Natural killer cell (primary cell): ENCODE results near the gene UBE2Q1. TPM values are rescaled to one million over a fixed set of nuclear protein-coding genes. Genes with fewer than 3 reads are reported as not detected.

Source experiments
- ATAC-seq, 3 donors: fragments of 150-1000 bp in 2 of 3; fragments of 200-7000 bp in 1 of 3; cut with Tn5 transposase; 1 replicate in 1 of 3; 2 replicates in 2 of 3; pipeline ENCODE4 v1.10.0; 2021; ENCODE audit warnings: mild to moderate bottlenecking in 2 of 3, moderate library complexity in 2 of 3
- DNase-seq, 2 donors: peaks; one replicate each; pipeline versions ENCODE4 v3.0.0 to v3.0.0-alpha.2; 2013 to 2021; ENCODE audit warnings: mixed read lengths in 1 of 2
- H3K27ac ChIP-seq: one replicate; pipeline ENCODE4 v1.5.1; 2013; ENCODE audit warnings: mild to moderate bottlenecking, low read length
- H3K27me3 ChIP-seq: one replicate; pipeline ENCODE4 v1.6.1; 2013; ENCODE audit warnings: low read length; ENCODE audit not compliant: control insufficient read depth, insufficient read depth
- H3K36me3 ChIP-seq: one replicate; pipeline ENCODE4 v1.6.1; 2013; ENCODE audit warnings: low read length; ENCODE audit not compliant: control insufficient read depth, insufficient read depth
- H3K4me1 ChIP-seq: one replicate; pipeline ENCODE4 v1.6.1; 2013; ENCODE audit warnings: low read length; ENCODE audit not compliant: control insufficient read depth, insufficient read depth
- H3K4me3 ChIP-seq: one replicate; pipeline ENCODE4 v1.5.1; 2013; ENCODE audit warnings: low read length
- H3K9me3 ChIP-seq: one replicate; pipeline ENCODE4 v1.6.1; 2013; ENCODE audit warnings: low read length; ENCODE audit not compliant: control insufficient read depth, insufficient read depth
- H3K27ac Mint-ChIP-seq, 2 donors: one replicate each; pipeline ENCODE4 v1.8.0; 2022; ENCODE audit warnings: mild to moderate bottlenecking in 2 of 2, mixed read lengths in 2 of 2, moderate library complexity in 1 of 2
- H3K27me3 Mint-ChIP-seq, 2 donors: one replicate each; pipeline ENCODE4 v1.8.0; 2022; ENCODE audit warnings: low read depth in 2 of 2, mixed read lengths in 2 of 2
- H3K36me3 Mint-ChIP-seq: one replicate; pipeline ENCODE4 v1.8.0; 2022; ENCODE audit warnings: mixed read lengths
- H3K4me1 Mint-ChIP-seq, 2 donors: one replicate each; pipeline ENCODE4 v1.8.0; 2022; ENCODE audit warnings: mixed read lengths in 2 of 2
- H3K4me3 Mint-ChIP-seq: one replicate; pipeline ENCODE4 v1.8.0; 2022; ENCODE audit warnings: mild to moderate bottlenecking, moderate library complexity, mixed read lengths
- H3K9me3 Mint-ChIP-seq, 2 donors: one replicate each; pipeline ENCODE4 v1.8.0; 2022; ENCODE audit warnings: mixed read lengths in 2 of 2
- WGBS: methylation state at CpG from one replicate; pipeline ENCODE4 v1.1.7; 2013; ENCODE audit warnings: missing lambda C conversion rate; ENCODE audit not compliant: insufficient coverage; 5-methylcytosine and 5-hydroxymethylcytosine counted together
- intact Hi-C: fragments of 100-400 bp; cut with micrococcal nuclease; formaldehyde crosslinking; loops from one replicate; pipeline ENCODE4 v1.14.2; 2022
- total RNA-seq, 4 donors: library from RNA; stranded (reverse); fragments of 120-200 nt in 1 of 4; gene quantifications; one replicate each; pipeline versions ENCODE4 v1.2.3 to v1.2.4, GENCODE V29; 2013 to 2022
- TF ChIP-seq, protein P1 (sequence below): fragments of 200-600 bp; IDR thresholded peaks from one replicate; pipeline ENCODE4 v1.8.0; 2022; ENCODE audit warnings: antibody characterized with exemption

The UBE2Q1 gene
- total RNA-seq, 3 donors from 2014 or later (not counting 1 experiment from before 2014, with no cell fraction given) = 100 to 137 (median 112) TPM

DNA sequence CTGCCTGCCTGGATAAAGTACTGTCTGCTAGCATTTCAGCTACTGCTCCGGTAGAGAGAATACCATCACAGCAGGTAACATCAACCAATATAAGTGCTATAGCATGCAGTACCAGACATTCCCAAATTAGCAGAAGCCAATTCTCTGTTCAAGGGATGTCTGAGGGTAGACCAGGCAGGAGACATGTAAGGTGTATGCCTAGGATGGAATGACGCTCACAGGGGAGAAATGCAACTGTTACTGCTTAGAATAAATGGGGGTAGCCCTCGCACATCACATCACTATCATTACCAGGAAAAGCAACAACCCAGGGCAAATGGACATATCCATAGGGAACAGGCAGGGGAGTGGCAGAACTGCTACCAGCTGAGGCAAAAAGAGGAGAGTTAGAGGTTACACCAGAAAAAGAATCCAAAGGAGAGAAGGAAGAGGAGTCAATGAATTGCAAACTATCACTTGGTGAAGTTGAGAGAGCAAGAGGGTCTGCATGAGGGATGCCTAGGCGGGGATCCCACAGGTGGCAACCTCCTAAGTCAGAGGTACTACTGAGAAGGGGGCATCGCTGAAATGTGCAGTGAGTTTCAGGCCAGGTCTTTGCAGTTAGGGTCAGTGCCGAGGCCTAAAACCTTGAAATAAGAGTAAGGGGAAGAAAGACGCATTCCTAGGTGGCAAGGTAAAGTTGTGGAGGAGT, 1.1 kb downstream of the UBE2Q1 start:
- ATAC-seq (no peak), DNase-seq (peak in 1 of 2 donors; percentile 31)
- WGBS = 23% methylated on average over 6 of the region's 7 CpGs
- H3K4me3 Mint-ChIP-seq = peak overlapping the region; percentile 91
- peaks cover 38 to 57% of the 10 kb centered on the region in 2 donors for H3K4me1 Mint-ChIP-seq
- H3K36me3 ChIP-seq = peaks cover 39% of the 10 kb centered on the region
- H3K27ac ChIP-seq = peak overlapping the region; percentile 33
- H3K36me3 Mint-ChIP-seq = peaks cover 15% of the 10 kb centered on the region
- TF ChIP-seq, protein P1, sequence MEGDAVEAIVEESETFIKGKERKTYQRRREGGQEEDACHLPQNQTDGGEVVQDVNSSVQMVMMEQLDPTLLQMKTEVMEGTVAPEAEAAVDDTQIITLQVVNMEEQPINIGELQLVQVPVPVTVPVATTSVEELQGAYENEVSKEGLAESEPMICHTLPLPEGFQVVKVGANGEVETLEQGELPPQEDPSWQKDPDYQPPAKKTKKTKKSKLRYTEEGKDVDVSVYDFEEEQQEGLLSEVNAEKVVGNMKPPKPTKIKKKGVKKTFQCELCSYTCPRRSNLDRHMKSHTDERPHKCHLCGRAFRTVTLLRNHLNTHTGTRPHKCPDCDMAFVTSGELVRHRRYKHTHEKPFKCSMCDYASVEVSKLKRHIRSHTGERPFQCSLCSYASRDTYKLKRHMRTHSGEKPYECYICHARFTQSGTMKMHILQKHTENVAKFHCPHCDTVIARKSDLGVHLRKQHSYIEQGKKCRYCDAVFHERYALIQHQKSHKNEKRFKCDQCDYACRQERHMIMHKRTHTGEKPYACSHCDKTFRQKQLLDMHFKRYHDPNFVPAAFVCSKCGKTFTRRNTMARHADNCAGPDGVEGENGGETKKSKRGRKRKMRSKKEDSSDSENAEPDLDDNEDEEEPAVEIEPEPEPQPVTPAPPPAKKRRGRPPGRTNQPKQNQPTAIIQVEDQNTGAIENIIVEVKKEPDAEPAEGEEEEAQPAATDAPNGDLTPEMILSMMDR = no peak
- H3K27me3 ChIP-seq = no peaks in the 10 kb centered on the region
- peak overlapping the region; percentile 78 for H3K4me3 ChIP-seq
- no peaks in the 10 kb centered on the region for H3K9me3 ChIP-seq
- peak overlapping the region; percentile 83 to 97 for H3K27ac Mint-ChIP-seq
- no peaks in the 10 kb centered on the region for H3K27me3 Mint-ChIP-seq
- no peaks in the 10 kb centered on the region for H3K9me3 Mint-ChIP-seq
- intact Hi-C loops = loop anchor here (5.0 kb wide), 4 partner anchors 70 to 1005 kb away; partner anchors contain the start of genes ASH1L, PMVK and ZBTB7B
- peaks cover 28% of the 10 kb centered on the region for H3K4me1 ChIP-seq

DNA sequence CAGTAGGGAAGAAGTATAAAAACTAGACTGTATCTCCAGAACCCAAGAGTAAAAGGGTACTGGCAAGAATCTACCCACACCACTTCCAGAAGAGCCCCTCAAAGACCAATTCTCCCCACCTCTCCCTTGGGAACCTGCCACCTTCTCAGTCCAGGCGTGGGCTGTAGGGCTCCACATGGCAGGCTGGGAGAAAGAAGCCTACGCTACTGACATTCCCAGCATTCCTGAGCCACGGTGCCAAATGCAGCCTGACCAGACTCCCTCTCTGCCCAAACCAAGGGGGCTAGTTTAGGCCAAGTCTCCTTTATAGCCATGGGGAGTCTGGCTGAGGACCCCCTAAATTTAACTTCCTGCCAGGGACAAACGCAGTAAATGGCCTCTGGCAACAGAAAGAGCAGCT, 2.0 kb downstream of the UBE2Q1 start:
- WGBS = 67% methylated on average over 4 of the region's 4 CpGs
- TF ChIP-seq, protein P1 = no peak
- Histone ChIP-seq H3K4me1 (peaks cover 28% of the 10 kb centered on the region), H3K36me3 (peaks cover 48% of the 10 kb centered on the region), H3K4me3 (no peak overlapping the region), H3K27me3 (no peaks in the 10 kb centered on the region), H3K9me3 (no peaks in the 10 kb centered on the region), H3K27ac (no peak overlapping the region)
- no peak for DNase-seq
- peaks cover 38 to 57% of the 10 kb centered on the region in 2 donors for H3K4me1 Mint-ChIP-seq
- H3K36me3 Mint-ChIP-seq = peaks cover 15% of the 10 kb centered on the region
- intact Hi-C loops = loop anchor here (5.0 kb wide), 4 partner anchors 71 to 1006 kb away; partner anchors contain the start of genes ASH1L, PMVK and ZBTB7B
- peak overlapping the region; percentile 83 to 97 for H3K27ac Mint-ChIP-seq
- no peak for ATAC-seq
- H3K4me3 Mint-ChIP-seq = peak overlapping the region; percentile 91
- no peaks in the 10 kb centered on the region for H3K27me3 Mint-ChIP-seq
- no peaks in the 10 kb centered on the region for H3K9me3 Mint-ChIP-seq

DNA sequence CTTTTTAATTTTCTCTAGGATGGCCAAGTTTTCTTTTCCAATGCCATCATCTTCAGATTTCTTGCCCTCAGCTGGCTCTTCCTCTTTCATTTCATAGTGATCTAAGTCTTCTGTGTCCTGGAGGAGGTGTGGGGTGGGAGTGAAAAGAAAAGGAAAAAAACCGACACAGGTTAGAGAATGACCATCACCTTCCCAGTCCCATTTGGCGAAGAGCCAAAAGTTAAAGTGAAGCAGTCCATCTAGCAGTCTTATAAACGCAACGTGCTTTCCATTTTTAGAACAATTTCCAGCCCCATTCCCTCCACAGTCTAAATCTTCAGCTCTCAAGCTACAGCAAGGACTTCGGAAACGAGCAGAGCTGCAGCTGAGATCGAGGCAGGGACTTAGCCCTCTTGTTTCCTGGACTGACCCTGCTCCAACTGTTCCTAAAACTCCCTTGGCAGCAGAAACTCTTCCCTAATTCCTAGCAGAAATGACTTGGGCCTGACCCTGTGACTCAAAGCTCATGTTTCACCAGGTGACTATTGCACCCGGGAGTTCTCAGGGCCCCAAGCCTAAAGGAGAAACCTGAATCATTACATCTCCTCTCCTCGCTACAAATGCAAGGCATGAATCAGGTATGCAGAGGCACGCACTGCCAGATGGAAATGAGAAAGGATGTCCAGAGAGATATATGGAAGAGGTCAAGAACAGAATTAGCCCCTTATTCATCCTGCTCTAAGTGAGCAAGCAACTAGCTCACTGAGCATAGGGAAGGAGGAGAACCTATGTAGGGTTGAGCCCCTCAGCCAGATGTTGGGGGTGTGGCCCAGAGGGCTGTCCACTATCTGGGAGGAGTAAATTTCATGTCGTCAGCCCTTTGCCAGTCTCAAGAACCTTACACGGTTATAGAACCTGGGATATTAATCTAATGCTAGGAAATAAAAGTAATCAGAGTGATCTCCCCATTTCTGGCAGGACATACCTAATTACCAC, 5.1 kb downstream of the UBE2Q1 start:
- intact Hi-C loops = no loop called here
- Histone ChIP-seq H3K9me3 (no peaks in the 10 kb centered on the region), H3K4me3 (no peak overlapping the region), H3K27me3 (no peaks in the 10 kb centered on the region), H3K27ac (no peak overlapping the region), H3K36me3 (peaks cover 77% of the 10 kb centered on the region), H3K4me1 (peaks cover 19% of the 10 kb centered on the region)
- H3K9me3 Mint-ChIP-seq = no peaks in the 10 kb centered on the region
- TF ChIP-seq, protein P1 = no peak
- no peak for DNase-seq
- WGBS = 98% methylated on average over 10 of the region's 12 CpGs
- peaks cover 26% of the 10 kb centered on the region for H3K36me3 Mint-ChIP-seq
- peaks cover 43 to 51% of the 10 kb centered on the region in 2 donors for H3K4me1 Mint-ChIP-seq
- no peak overlapping the region for H3K4me3 Mint-ChIP-seq
- no peak for ATAC-seq
- H3K27me3 Mint-ChIP-seq = no peaks in the 10 kb centered on the region
- no peak overlapping the region for H3K27ac Mint-ChIP-seq
